Activated T-helper 1 cell treated with anti-CD3 and anti-CD28 coated beads, Interleukin-12 subunit alpha, Interleukin-12 subunit beta, Interleukin-2, Interleukin-4 antibody, amounts not matched to agents 30 ng/mL and 10 ng/mL and 1 ng/mL, durations not matched to agents 14 hours and 24 hours and 36 hours (primary cell): ENCODE results near the gene GSAP. TPM values are rescaled to one million over a fixed set of nuclear protein-coding genes. Genes with fewer than 3 reads are reported as not detected.

Source experiments
- DNase-seq: peaks from one replicate; pipeline ENCODE4 v3.0.0; 2021; ENCODE audit warnings: low spot score
- H3K27ac Mint-ChIP-seq: one replicate; pipeline ENCODE4 v1.8.0; 2021; ENCODE audit warnings: mild to moderate bottlenecking, mixed read lengths
- H3K27me3 Mint-ChIP-seq: one replicate; pipeline ENCODE4 v1.8.0; 2022; ENCODE audit warnings: mild to moderate bottlenecking, moderate library complexity, mixed read lengths; ENCODE audit not compliant: insufficient read depth
- H3K36me3 Mint-ChIP-seq: one replicate; pipeline ENCODE4 v1.8.0; 2021; ENCODE audit warnings: low read depth, mixed read lengths
- H3K4me1 Mint-ChIP-seq: one replicate; pipeline ENCODE4 v1.8.0; 2021; ENCODE audit warnings: low read depth, mixed read lengths
- H3K4me3 Mint-ChIP-seq: one replicate; pipeline ENCODE4 v1.8.0; 2021; ENCODE audit warnings: mild to moderate bottlenecking, moderate library complexity, mixed read lengths
- H3K9me3 Mint-ChIP-seq: one replicate; pipeline ENCODE4 v1.8.0; 2021; ENCODE audit warnings: mixed read lengths
- intact Hi-C: fragments of 100-400 bp; cut with micrococcal nuclease; formaldehyde crosslinking; loops from one replicate; pipeline ENCODE4 v1.15.1; 2024
- total RNA-seq: library from RNA; stranded (reverse); gene quantifications from 2 replicates; pipeline ENCODE4 v1.2.3, GENCODE V29; 2022

Gene GSAP
- total RNA-seq, 1 donor from 2014 or later: 1.3 TPM

- DNase-seq: no peak
- no peaks in the 10 kb centered on the region for H3K36me3 Mint-ChIP-seq
- intact Hi-C loops: no loop called here
- no peaks in the 10 kb centered on the region for H3K9me3 Mint-ChIP-seq
- H3K4me1 Mint-ChIP-seq: peaks cover 44% of the 10 kb centered on the region
- no peak overlapping the region for H3K27ac Mint-ChIP-seq
- peaks cover 2% of the 10 kb centered on the region for H3K27me3 Mint-ChIP-seq
- no peak overlapping the region for H3K4me3 Mint-ChIP-seq
These were observed 14.8 kb upstream of the GSAP start for GRCh38 chr7:77430927-77431326.

GRCh38 chr7:77428777-77429231, 12.7 kb upstream of the GSAP start:
- H3K9me3 Mint-ChIP-seq: no peaks in the 10 kb centered on the region
- no peak for DNase-seq
- peaks cover 46% of the 10 kb centered on the region for H3K4me1 Mint-ChIP-seq
- H3K27ac Mint-ChIP-seq: no peak overlapping the region
- no peak overlapping the region for H3K4me3 Mint-ChIP-seq
- H3K27me3 Mint-ChIP-seq: peaks cover 4% of the 10 kb centered on the region
- intact Hi-C loops: no loop called here
- H3K36me3 Mint-ChIP-seq: no peaks in the 10 kb centered on the region

DNA sequence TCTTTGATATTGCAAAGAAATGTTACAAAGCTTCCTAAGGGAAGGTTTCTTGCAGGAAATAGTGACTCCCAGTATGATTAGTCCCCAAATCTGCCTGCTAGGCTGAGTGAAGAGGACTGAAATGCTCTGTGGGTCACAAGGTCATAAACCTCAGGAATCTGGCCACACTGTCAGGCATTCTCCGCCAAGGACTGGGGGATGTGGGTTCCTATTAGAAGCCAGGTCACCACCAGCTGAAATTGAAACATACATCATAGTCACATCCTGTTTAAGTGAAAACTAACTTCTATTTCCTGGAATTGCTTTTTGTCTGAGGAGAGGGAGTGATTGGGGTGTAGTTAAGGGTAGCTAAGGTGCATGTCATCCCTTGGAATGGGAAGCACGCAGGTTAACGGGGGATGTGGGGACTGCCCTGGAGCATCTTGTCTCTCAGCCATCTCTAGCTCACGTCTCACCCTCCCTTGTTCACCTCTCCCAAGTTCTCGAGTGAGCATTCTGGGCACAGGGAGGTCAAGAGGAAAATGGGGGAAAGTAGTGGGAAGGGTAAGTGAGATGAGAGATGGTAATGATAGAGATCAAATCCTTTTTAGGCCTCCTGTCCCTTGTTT, 12.0 kb upstream of the GSAP start:
- H3K9me3 Mint-ChIP-seq: no peaks in the 10 kb centered on the region
- H3K36me3 Mint-ChIP-seq: no peaks in the 10 kb centered on the region
- H3K27me3 Mint-ChIP-seq: peaks cover 4% of the 10 kb centered on the region
- intact Hi-C loops: no loop called here
- H3K27ac Mint-ChIP-seq: peak overlapping the region; percentile 53
- no peak for DNase-seq
- peaks cover 46% of the 10 kb centered on the region for H3K4me1 Mint-ChIP-seq
- peak overlapping the region; percentile 50 for H3K4me3 Mint-ChIP-seq

GRCh38 chr7:77426521-77427051, 10.4 kb upstream of the GSAP start:
- intact Hi-C loops: no loop called here
- Mint-ChIP-seq H3K27me3 (peaks cover 4% of the 10 kb centered on the region), H3K4me3 (no peak overlapping the region), H3K36me3 (no peaks in the 10 kb centered on the region), H3K4me1 (peaks cover 46% of the 10 kb centered on the region), H3K9me3 (no peaks in the 10 kb centered on the region), H3K27ac (no peak overlapping the region)
- no peak for DNase-seq

- Mint-ChIP-seq H3K36me3 (no peaks in the 10 kb centered on the region), H3K4me3 (no peak overlapping the region), H3K9me3 (no peaks in the 10 kb centered on the region), H3K27me3 (peaks cover 8% of the 10 kb centered on the region), H3K4me1 (peaks cover 44% of the 10 kb centered on the region), H3K27ac (no peak overlapping the region)
- intact Hi-C loops: no loop called here
- no peak for DNase-seq
These were observed 9.9 kb upstream of the GSAP start for GRCh38 chr7:77426052-77426404.

DNA sequence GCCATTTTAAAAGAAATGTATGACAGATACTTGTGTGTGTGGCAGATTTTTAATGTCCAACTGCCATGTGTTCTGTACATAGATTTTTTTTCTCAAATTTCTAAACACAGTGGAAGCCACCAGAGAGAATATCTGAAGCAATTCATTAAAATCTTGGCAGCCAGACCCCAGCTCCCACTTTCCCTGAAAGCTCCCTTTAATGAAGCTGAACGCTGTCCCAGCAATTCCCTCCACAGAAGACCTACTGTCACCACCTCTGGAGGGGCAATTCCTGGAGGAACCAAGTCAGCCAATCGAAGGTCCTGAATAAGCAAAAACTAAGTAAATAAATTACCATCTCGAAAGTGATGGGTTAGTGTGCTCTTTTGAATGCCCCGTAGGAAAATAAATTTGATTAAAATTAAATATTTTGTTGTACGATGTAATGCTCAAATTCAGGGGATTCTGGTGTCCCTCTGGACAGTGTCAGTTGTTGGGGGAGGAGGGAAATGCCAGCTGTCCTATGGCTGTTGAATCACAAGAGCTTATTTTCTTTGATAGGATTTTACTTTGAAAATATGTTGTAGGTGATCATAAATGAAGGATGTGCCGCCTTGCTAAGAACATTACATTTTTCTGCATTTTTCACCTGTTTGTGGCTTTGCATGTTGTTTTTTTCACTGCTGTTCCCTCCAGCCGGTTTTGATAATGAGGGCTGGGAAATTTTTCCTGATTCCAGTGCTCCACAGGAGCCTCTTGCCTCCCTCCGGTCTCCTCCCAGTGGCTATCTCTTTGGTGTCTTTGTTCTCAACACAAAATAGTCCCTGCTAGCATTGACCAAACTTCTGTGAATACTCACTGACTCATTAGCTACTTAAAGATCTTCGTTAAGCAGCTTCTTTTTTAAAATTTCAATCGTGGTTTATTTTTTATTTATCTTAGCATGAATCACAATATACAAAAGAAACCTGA, 9.2 kb upstream of the GSAP start:
- intact Hi-C loops: no loop called here
- no peak overlapping the region for H3K27ac Mint-ChIP-seq
- DNase-seq: no peak
- peaks cover 8% of the 10 kb centered on the region for H3K27me3 Mint-ChIP-seq
- H3K9me3 Mint-ChIP-seq: no peaks in the 10 kb centered on the region
- peaks cover 40% of the 10 kb centered on the region for H3K4me1 Mint-ChIP-seq
- H3K4me3 Mint-ChIP-seq: no peak overlapping the region
- H3K36me3 Mint-ChIP-seq: no peaks in the 10 kb centered on the region

GRCh38 chr7:77422500-77422899, 6.4 kb upstream of the GSAP start:
- Mint-ChIP-seq H3K36me3 (no peaks in the 10 kb centered on the region), H3K27ac (no peak overlapping the region)
- intact Hi-C loops: no loop called here

DNA sequence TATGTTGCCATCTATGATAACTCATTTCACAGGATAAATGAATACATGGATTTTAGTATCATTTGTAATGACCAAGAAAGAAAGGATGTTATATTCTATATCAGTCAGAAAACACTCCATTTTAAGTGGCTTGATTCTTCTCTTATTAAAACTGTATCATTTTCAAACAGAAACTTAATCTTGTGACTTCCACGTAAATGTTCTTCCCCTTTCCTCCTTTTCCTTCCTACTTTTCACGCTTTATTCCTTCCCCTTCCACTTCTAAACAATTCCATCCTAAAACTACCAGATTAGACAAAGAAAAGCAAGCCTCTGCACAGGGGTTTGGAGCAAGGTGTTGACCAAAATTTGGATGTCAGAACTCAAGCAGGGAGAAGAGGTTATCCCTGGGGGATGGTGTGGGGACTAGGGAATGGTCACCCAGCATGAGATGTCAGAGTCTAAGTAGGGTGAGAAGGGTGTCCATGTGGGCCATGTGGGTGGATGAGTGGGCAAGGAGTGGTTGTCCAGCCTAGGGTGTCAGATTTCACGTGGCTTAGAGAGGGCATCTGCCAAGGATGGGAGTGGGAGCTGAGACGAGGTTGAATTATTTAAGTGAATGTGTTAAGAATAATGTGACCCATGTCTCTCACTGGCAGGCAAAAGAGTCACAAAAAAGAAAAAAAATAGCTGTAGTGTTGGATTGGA, 5.0 kb upstream of the GSAP start:
- no peak for DNase-seq
- no peak overlapping the region for H3K27ac Mint-ChIP-seq
- H3K4me3 Mint-ChIP-seq: no peak overlapping the region
- H3K36me3 Mint-ChIP-seq: no peaks in the 10 kb centered on the region
- H3K9me3 Mint-ChIP-seq: no peaks in the 10 kb centered on the region
- intact Hi-C loops: no loop called here
- peaks cover 16% of the 10 kb centered on the region for H3K27me3 Mint-ChIP-seq
- H3K4me1 Mint-ChIP-seq: peaks cover 24% of the 10 kb centered on the region

More at GRCh38 chr7:77422500-77422899, 6.4 kb upstream of the GSAP start:
- Mint-ChIP-seq H3K4me3 (no peak overlapping the region), H3K4me1 (peaks cover 38% of the 10 kb centered on the region), H3K9me3 (no peaks in the 10 kb centered on the region), H3K27me3 (peaks cover 12% of the 10 kb centered on the region)
- no peak for DNase-seq

GRCh38 chr7:77420438-77420837, 4.3 kb upstream of the GSAP start:
- Mint-ChIP-seq H3K36me3 (no peaks in the 10 kb centered on the region), H3K4me3 (no peak overlapping the region), H3K27ac (no peak overlapping the region), H3K4me1 (peaks cover 20% of the 10 kb centered on the region), H3K9me3 (no peaks in the 10 kb centered on the region), H3K27me3 (peaks cover 14% of the 10 kb centered on the region)
- intact Hi-C loops: no loop called here
- no peak for DNase-seq

DNA sequence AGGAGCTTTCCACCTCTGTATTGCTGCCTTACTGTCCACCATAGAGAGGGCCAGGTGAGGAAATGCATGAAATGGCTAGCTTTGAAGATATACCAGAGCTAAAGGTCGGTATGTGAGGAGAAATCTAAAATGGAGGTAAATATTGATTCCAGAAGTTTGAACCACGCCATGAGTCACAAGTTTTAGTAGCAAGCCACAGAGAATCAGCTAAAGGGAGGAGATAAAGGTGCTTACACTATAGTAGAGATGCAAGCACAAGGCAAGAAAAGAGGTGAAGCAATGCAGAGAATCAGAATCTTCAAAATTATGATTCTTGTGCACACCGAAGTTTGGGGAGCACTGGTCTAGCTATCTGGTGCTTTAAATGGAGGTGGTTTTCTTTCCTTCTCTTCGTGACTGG, 3.0 kb upstream of the GSAP start:
- Mint-ChIP-seq H3K27ac (no peak overlapping the region), H3K36me3 (no peaks in the 10 kb centered on the region), H3K4me1 (peaks cover 20% of the 10 kb centered on the region), H3K9me3 (no peaks in the 10 kb centered on the region), H3K4me3 (no peak overlapping the region), H3K27me3 (peaks cover 24% of the 10 kb centered on the region)
- DNase-seq: no peak
- intact Hi-C loops: loop anchor here (5.0 to 10.0 kb wide), 3 partner anchors 67 to 376 kb away; partner anchors contain the start of genes PHTF2, PTPN12 and TMEM60

GRCh38 chr7:77417801-77418200, 1.7 kb upstream of the GSAP start:
- Mint-ChIP-seq H3K27ac (no peak overlapping the region), H3K4me3 (no peak overlapping the region), H3K36me3 (no peaks in the 10 kb centered on the region), H3K4me1 (peaks cover 20% of the 10 kb centered on the region), H3K27me3 (peaks cover 31% of the 10 kb centered on the region), H3K9me3 (no peaks in the 10 kb centered on the region)
- intact Hi-C loops: loop anchor here (5.0 to 10.0 kb wide), 3 partner anchors 66 to 377 kb away; partner anchors contain the start of genes PHTF2, PTPN12 and TMEM60
- no peak for DNase-seq

GRCh38 chr7:77416621-77417371, 647 bp upstream of the GSAP start:
- Mint-ChIP-seq H3K4me1 (peaks cover 20% of the 10 kb centered on the region), H3K4me3 (peak overlapping the region; percentile 50)
- intact Hi-C loops: loop anchor here (1.0 to 10.0 kb wide), 4 partner anchors 23 to 378 kb away; partner anchors contain the start of genes PHTF2, PTPN12 and TMEM60

More at GRCh38 chr7:77416621-77417371, 647 bp upstream of the GSAP start:
- H3K27me3 Mint-ChIP-seq: peaks cover 33% of the 10 kb centered on the region
- peak overlapping the region; percentile 58 for H3K27ac Mint-ChIP-seq
- H3K36me3 Mint-ChIP-seq: no peaks in the 10 kb centered on the region
- DNase-seq: no peak
- H3K9me3 Mint-ChIP-seq: no peaks in the 10 kb centered on the region
